Upper lobe of left lung (tissue), 4 donors: ENCODE data around the gene SNX18.

ENCODE experiments used
- CTCF ChIP-seq, 6 experiments: fragments of 450-650 bp in 4 of 6; fragments of 200-600 bp in 2 of 6; sonication (generic) in 2 of 6; IDR thresholded peaks; one replicate each; pipeline ENCODE4 v1.5.1; 2016 to 2019; ENCODE audit warnings: antibody characterized with exemption in 6 of 6
- EP300 ChIP-seq, 4 donors: sonication (generic); formaldehyde crosslinking; IDR thresholded peaks; one replicate each; pipeline ENCODE4 v1.5.1; 2017; ENCODE audit warnings: antibody characterized with exemption in 4 of 4, control low read depth in 2 of 4
- POLR2A ChIP-seq, 4 donors: fragments of 450-650 bp; IDR thresholded peaks; one replicate each; pipeline ENCODE4 v1.5.1; 2016 to 2017; ENCODE audit warnings: antibody characterized with exemption in 4 of 4, mild to moderate bottlenecking in 2 of 4
- POLR2AphosphoS5 ChIP-seq, 2 donors: sonication (generic); formaldehyde crosslinking; IDR thresholded peaks; one replicate each; pipeline ENCODE4 v1.5.1; 2017; ENCODE audit warnings: antibody characterized with exemption in 2 of 2

DNA sequence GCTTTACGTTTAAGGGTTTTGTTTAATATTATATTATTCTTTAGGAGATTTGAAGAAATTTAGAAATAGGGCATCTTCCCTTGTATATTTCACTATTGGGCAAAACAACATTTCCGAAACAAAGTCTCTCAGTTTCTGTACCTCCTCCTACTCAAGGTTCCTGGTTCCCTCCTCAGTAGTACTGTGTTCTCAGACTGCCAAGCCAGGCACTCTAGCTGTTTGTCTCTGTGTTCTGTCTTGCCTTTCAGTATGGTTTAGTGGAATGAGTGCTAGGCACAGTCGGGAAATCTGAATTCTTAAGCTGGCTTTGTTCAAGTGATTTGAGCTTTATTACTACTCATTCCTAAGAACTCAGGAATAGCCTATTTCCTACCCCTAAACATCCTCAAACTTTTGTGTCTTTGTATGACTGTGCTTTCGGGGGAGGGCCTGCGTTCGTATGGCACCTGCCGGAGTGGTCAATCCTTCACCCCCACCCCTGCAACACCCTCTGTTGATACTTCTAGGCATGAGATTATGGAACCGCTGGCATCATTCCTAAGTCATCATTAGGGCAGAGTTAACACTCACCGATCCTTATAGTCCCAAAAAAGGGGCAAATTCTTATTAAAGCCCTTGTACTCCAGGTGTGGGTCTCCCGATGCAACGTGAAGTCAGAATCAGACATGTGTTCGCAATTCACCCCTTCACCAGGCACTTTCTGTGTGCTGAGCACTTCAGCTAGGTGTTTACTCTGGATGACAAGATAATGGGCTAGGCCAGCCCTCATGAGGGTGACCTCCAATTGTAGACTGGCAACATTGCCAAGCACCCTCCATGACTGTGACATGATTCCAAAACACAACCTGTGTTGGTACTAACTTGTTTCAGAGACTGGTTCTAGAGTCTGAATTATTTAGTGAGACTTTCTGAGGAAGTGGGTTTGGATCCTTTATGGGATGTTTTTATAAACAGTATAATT lies 24.5 kb downstream of the SNX18 start:
- TF ChIP-seq CTCF (IDR thresholded peaks at IDR 0.05) (no peak), POLR2A (IDR thresholded peaks at IDR 0.05) (no peak), POLR2AphosphoS5 (IDR thresholded peaks at IDR 0.05) (no peak), EP300 (IDR thresholded peaks at IDR 0.05) (no peak)
